GM23338 (cell line): ENCODE data around the gene EXOC3. TPM values are rescaled to one million over a fixed set of nuclear protein-coding genes. Genes with fewer than 3 reads are reported as not detected.

Experiments used
- CREB1 ChIP-seq: fragments of 250-450 bp; sonication (Bioruptor Pico); IDR thresholded peaks from 2 replicates; pipeline ENCODE4 v1.5.0; 2020; ENCODE audit warnings: low read depth, mild to moderate bottlenecking, moderate library complexity
- EZH2 ChIP-seq: fragments of 200-600 bp; sonication (generic); IDR thresholded peaks from one replicate; pipeline ENCODE4 v1.8.0; 2017; ENCODE audit warnings: antibody characterized with exemption, mild to moderate bottlenecking, low read depth; ENCODE audit not compliant: unreplicated experiment
- EZH2phosphoT487 ChIP-seq: fragments of 200-600 bp; sonication (generic); IDR thresholded peaks from one replicate; pipeline ENCODE4 v1.8.1; 2018; ENCODE audit warnings: antibody characterized with exemption; ENCODE audit not compliant: unreplicated experiment
- JUNB ChIP-seq: IDR thresholded peaks from one replicate; pipeline ENCODE4 v1.6.1; 2016; ENCODE audit warnings: antibody characterized with exemption; ENCODE audit not compliant: unreplicated experiment
- NANOG ChIP-seq: IDR thresholded peaks from 2 replicates; pipeline ENCODE4 v1.6.1; 2016; ENCODE audit warnings: antibody characterized with exemption, borderline replicate concordance
- POLR2AphosphoS5 ChIP-seq: IDR thresholded peaks from 2 replicates; pipeline ENCODE4 v1.6.1; 2016; ENCODE audit warnings: antibody characterized with exemption, low read depth
- STAT1 ChIP-seq: IDR thresholded peaks from one replicate; pipeline ENCODE4 v1.6.1; 2016; ENCODE audit warnings: antibody characterized with exemption; ENCODE audit not compliant: unreplicated experiment
- ZNF114 ChIP-seq: fragments of 250-450 bp; sonication (Bioruptor Pico); IDR thresholded peaks from 2 replicates; pipeline ENCODE4 v1.5.0; 2020; ENCODE audit warnings: mild to moderate bottlenecking, moderate library complexity
- polyA plus RNA-seq: library from polyadenylated mRNA; unstranded; fragments of >200 nt; fragmentation: Nextera tagmentation; extraction: Ambion mirVana; gene quantifications from 2 replicates; pipeline ENCODE4 v1.2.1, GENCODE V29; 2016
- total RNA-seq: library from RNA; depleted of rRNA; stranded (reverse); fragments of >200 nt; shearing (Covaris generic); gene quantifications from 2 replicates; pipeline ENCODE4 v1.2.3, GENCODE V29; 2014
- TF ChIP-seq, protein P1 (sequence below): fragments of 250-450 bp; sonication (Bioruptor Pico); IDR thresholded peaks from 2 replicates; pipeline ENCODE4 v1.5.0; 2020; ENCODE audit warnings: mild to moderate bottlenecking, moderate library complexity
- TF ChIP-seq, protein P2 (sequence below), 2 experiments: fragments of 200-600 bp in 1 of 2; sonication (generic) in 1 of 2; conservative IDR thresholded peaks; 2 replicates each; pipeline versions ENCODE4 v1.5.1 to v1.6.1; 2016 to 2017; ENCODE audit warnings: antibody characterized with exemption in 2 of 2, low read depth in 2 of 2, mild to moderate bottlenecking in 2 of 2, moderate library complexity in 1 of 2
- TF ChIP-seq, protein P3 (sequence below): IDR thresholded peaks from 2 replicates; pipeline ENCODE4 v1.6.1; 2016; ENCODE audit warnings: antibody characterized with exemption

Gene EXOC3
- total and polyA plus RNA-seq, 2 experiments from 2014 or later, result 13.4 to 31.6 TPM

DNA sequence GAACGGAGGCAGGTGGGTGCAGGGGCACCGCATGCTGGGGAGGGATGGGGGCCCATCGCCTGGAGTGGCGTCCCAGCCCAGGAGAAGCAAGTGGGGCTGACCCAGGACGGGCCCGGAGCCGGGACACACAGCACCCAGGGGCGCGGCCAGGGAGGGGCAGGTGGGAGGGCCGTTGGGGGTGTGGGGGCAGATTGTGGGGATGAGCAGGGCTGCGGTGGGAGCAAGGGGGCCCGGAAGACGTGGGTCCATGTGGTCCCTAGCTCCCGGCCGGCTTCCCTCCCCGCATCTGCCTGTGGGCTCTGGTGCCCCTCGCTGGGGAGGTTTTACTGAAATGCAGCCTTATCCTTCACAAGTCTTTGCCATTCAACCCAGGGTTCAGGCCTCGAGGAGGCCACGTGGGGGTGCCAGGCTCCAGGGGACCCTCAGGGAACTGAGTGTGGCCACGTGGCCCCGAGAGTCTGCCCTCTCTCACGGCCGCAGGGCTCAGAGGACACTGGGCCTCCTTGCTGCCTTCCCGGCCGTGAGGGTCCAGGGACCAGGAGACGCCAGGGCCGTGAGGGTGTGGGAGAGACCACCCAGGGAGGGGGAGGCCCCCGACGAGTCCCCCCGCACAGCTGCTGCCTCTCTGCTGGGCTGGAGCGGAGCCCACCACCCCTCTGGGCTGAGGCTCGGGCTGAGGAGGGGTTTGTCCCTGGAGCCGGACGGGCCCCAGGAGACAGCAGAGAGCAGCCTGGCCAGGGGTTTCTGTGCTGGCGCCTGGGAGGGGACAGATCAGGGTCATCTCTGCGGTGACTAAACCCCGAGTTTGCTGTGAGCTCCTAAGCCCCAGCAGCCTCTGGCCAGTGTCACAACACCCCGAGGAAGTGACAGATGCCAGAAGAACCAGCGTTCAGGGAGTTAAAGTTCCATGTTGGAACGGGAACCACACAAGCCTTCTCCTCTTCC is 46.0 kb downstream of the EXOC3 start (continued):
- TF ChIP-seq, protein P1, sequence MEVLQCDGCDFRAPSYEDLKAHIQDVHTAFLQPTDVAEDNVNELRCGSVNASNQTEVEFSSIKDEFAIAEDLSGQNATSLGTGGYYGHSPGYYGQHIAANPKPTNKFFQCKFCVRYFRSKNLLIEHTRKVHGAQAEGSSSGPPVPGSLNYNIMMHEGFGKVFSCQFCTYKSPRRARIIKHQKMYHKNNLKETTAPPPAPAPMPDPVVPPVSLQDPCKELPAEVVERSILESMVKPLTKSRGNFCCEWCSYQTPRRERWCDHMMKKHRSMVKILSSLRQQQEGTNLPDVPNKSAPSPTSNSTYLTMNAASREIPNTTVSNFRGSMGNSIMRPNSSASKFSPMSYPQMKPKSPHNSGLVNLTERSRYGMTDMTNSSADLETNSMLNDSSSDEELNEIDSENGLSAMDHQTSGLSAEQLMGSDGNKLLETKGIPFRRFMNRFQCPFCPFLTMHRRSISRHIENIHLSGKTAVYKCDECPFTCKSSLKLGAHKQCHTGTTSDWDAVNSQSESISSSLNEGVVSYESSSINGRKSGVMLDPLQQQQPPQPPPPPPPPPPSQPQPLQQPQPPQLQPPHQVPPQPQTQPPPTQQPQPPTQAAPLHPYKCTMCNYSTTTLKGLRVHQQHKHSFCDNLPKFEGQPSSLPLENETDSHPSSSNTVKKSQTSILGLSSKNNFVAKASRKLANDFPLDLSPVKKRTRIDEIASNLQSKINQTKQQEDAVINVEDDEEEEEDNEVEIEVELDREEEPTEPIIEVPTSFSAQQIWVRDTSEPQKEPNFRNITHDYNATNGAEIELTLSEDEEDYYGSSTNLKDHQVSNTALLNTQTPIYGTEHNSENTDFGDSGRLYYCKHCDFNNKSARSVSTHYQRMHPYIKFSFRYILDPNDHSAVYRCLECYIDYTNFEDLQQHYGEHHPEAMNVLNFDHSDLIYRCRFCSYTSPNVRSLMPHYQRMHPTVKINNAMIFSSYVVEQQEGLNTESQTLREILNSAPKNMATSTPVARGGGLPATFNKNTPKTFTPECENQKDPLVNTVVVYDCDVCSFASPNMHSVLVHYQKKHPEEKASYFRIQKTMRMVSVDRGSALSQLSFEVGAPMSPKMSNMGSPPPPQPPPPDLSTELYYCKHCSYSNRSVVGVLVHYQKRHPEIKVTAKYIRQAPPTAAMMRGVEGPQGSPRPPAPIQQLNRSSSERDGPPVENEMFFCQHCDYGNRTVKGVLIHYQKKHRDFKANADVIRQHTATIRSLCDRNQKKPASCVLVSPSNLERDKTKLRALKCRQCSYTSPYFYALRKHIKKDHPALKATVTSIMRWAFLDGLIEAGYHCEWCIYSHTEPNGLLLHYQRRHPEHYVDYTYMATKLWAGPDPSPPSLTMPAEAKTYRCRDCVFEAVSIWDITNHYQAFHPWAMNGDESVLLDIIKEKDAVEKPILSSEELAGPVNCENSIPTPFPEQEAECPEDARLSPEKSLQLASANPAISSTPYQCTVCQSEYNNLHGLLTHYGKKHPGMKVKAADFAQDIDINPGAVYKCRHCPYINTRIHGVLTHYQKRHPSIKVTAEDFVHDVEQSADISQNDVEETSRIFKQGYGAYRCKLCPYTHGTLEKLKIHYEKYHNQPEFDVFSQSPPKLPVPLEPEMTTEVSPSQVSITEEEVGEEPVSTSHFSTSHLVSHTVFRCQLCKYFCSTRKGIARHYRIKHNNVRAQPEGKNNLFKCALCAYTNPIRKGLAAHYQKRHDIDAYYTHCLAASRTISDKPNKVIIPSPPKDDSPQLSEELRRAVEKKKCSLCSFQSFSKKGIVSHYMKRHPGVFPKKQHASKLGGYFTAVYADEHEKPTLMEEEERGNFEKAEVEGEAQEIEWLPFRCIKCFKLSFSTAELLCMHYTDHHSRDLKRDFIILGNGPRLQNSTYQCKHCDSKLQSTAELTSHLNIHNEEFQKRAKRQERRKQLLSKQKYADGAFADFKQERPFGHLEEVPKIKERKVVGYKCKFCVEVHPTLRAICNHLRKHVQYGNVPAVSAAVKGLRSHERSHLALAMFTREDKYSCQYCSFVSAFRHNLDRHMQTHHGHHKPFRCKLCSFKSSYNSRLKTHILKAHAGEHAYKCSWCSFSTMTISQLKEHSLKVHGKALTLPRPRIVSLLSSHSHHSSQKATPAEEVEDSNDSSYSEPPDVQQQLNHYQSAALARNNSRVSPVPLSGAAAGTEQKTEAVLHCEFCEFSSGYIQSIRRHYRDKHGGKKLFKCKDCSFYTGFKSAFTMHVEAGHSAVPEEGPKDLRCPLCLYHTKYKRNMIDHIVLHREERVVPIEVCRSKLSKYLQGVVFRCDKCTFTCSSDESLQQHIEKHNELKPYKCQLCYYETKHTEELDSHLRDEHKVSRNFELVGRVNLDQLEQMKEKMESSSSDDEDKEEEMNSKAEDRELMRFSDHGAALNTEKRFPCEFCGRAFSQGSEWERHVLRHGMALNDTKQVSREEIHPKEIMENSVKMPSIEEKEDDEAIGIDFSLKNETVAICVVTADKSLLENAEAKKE (CRISPR knock-in tag), result no peak
- TF ChIP-seq EZH2phosphoT487 (no peak), JUNB (no peak), CREB1 (CRISPR knock-in tag) (no peak), EZH2 (no peak), POLR2AphosphoS5 (no peak), STAT1 (no peak), ZNF114 (CRISPR knock-in tag) (no peak), NANOG (no peak)
- TF ChIP-seq, protein P2, sequence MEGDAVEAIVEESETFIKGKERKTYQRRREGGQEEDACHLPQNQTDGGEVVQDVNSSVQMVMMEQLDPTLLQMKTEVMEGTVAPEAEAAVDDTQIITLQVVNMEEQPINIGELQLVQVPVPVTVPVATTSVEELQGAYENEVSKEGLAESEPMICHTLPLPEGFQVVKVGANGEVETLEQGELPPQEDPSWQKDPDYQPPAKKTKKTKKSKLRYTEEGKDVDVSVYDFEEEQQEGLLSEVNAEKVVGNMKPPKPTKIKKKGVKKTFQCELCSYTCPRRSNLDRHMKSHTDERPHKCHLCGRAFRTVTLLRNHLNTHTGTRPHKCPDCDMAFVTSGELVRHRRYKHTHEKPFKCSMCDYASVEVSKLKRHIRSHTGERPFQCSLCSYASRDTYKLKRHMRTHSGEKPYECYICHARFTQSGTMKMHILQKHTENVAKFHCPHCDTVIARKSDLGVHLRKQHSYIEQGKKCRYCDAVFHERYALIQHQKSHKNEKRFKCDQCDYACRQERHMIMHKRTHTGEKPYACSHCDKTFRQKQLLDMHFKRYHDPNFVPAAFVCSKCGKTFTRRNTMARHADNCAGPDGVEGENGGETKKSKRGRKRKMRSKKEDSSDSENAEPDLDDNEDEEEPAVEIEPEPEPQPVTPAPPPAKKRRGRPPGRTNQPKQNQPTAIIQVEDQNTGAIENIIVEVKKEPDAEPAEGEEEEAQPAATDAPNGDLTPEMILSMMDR (conservative IDR thresholded peaks at IDR 0.05; ENCODE audit: low read depth in 2 of 2), result no peak
- TF ChIP-seq, protein P3, sequence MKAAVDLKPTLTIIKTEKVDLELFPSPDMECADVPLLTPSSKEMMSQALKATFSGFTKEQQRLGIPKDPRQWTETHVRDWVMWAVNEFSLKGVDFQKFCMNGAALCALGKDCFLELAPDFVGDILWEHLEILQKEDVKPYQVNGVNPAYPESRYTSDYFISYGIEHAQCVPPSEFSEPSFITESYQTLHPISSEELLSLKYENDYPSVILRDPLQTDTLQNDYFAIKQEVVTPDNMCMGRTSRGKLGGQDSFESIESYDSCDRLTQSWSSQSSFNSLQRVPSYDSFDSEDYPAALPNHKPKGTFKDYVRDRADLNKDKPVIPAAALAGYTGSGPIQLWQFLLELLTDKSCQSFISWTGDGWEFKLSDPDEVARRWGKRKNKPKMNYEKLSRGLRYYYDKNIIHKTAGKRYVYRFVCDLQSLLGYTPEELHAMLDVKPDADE, result no peak
